Superior temporal gyrus (tissue), 1 donor: Measurements from ENCODE around the gene NEURL2.
A peak's percentile ranks its signal among the peaks of the same experiment; 100 is the strongest.
"Not testable (repeated sequence)": the region's sequence is repeated elsewhere in the genome, so short reads cannot be mapped to it uniquely, and the experiment has no call there.

Experiments
- DNase-seq: peaks from one replicate; pipeline ENCODE4 v3.0.0-alpha.2; 2016; ENCODE audit errors: extremely low spot score

NEURL2 gene

GRCh38 chr20:45898285-45898684 lies 7.3 kb upstream of the NEURL2 start:
- DNase-seq, result no peak

DNA sequence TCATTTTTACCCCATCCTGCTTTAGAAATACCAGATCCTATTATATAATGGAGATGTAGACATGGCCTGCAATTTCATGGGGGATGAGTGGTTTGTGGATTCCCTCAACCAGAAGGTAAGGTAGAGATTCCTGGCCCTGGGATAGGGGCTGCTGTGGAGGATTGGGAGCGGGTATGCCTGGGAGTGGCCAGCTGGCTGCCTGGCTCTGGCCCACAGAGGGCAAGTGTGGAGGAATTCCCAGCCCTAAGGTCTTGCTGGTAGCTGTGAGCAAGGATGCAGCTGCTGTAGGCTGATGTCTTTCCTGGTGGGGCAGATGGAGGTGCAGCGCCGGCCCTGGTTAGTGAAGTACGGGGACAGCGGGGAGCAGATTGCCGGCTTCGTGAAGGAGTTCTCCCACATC lies 6.7 kb upstream of the NEURL2 start:
- DNase-seq, result no peak

- no peak for DNase-seq
Measured at GRCh38 chr20:45897289-45897688, 6.3 kb upstream of the NEURL2 start.

GRCh38 chr20:45896641-45897161 lies 5.7 kb upstream of the NEURL2 start:
- DNase-seq, result no peak

DNA sequence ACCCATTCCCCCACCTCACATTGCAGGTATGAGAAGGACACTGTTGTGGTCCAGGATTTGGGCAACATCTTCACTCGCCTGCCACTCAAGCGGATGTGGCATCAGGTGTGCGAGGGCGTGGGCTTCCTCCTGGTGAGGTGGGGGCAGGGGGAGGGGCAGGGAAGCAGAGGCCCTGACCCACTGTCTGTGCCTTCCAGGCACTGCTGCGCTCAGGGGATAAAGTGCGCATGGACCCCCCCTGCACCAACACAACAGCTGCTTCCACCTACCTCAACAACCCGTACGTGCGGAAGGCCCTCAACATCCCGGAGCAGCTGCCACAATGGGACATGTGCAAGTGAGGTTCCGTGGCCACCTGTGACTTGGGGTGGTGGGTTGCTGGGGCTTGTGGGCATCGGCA lies 3.8 kb upstream of the NEURL2 start:
- DNase-seq, result no peak

GRCh38 chr20:45893831-45894230 lies 2.8 kb upstream of the NEURL2 start:
- DNase-seq, result no peak

DNA sequence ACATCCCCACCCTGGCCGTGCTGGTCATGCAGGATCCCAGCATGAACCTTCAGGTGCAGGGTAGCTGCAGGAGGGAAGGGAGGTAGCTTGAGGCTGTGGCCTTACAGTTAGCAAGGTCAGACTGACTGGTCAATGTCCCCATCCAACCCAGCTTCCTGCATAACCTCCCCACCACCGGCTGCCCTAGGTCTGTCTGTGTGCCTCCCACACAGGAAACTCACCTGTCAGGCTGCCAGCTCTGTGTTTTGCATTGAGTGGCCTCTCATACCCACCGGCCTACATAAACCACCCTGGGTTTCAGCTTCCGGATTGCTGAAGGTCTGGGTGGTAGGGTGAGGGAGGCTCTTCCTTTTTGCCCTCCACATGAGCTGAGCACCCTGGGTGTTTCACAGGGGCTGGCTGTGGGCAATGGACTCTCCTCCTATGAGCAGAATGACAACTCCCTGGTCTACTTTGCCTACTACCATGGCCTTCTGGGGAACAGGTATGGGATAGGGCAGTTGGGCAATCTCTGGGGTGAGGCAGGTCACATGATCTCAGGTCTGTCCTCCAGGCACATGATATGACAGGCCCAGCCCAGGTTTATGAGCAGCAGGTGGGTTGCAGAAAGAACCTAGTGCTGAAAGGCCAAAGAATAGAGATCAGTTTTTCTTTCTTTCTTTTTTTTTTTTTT lies 2.0 kb upstream of the NEURL2 start:
- DNase-seq, result no peak

GRCh38 chr20:45892049-45892825 lies 1.2 kb upstream of the NEURL2 start:
- no peak for DNase-seq

- DNase-seq, result peak; percentile 72
Measured at GRCh38 chr20:45890077-45890984, 677 bp downstream of the NEURL2 start.

GRCh38 chr20:45888681-45889080 lies 2.3 kb downstream of the NEURL2 start:
- no peak for DNase-seq

GRCh38 chr20:45887346-45887715 lies 3.7 kb downstream of the NEURL2 start, which contains the start of gene SPATA25:
Gene SPATA25 (minus strand): TSS chr20:45887622. CDS start chr20:45887590, 32 bp downstream.
- no peak for DNase-seq

DNA sequence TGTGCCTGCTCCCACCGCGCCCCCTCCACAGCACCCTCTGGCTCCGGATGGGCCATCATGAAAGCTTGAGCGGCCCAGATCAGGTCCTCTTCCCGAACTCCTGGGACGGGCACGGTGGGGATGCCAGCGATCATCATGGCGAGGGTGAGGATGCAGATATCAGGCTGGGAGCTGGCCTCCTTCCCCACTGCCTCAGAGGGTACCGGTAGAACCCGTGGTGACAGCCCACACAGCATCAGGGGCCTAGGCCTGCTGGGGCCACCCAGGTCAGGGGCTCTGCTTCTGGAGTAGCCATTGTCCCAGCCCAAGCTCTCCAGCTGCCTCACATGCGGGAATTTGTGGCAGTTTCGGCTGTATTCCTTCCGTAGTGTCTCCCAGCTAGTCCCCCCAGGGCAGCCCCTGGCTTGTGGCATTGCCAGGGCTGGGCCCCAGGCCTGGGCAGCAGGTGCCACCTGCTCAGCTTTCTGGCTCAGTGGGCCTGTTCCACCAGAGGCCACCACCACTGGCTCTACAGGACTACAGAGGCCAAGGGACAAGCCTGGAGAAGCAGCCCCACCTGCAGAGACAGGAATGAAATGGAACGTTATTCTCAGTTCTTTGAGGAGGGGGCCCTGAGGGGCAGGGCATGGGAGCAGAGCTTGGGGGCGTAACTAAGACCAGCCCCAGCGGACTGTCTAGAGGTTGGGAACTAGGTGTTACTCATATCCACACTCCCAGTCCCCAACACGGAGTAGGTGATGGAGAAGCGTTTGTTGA lies 4.2 kb downstream of the NEURL2 start:
- no peak for DNase-seq

DNA sequence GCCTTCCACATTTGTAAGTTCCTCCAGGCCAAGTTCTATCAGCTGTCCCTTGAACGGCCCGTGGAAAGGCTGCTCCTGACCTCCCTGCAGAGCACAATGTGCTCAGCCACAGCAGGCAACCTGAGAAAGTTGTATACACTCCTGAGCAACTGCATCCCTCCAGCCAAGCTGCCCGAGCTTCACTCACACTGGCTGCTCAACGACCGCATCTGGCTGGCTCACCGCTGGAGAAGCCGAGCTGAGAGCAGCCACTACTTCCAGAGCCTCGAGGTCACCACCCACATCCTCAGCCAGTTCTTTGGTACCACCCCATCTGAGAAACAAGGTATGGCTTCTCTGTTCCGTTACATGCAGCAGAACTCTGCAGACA lies 7.9 kb downstream of the NEURL2 start:
- DNase-seq, result no peak

DNA sequence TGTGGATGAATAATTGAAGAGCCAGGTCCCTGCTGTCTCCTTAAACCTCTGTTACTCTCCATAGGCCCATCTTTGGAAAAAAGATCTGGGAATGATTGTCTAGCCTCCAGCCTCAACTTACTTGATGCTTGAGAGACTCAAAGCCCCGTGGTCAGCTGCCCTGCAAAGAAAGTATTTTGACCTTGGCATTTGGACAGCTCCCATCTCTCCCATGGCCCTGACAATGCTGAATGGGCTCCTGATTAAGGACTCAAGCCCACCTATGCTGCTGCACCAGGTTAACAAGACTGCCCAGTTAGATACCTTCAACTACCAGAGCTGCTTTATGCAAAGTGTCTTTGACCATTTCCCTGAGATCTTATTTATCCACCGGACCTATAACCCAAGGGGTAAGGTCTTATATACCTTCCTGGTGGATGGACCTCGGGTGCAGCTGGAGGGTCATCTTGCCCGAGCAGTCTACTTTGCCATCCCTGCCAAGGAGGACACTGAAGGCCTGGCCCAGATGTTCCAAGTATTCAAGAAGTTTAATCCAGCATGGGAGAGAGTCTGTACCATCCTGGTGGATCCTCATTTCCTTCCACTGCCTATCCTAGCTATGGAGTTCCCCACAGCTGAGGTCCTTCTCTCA lies 8.4 kb downstream of the NEURL2 start:
- DNase-seq, result no peak

DNA sequence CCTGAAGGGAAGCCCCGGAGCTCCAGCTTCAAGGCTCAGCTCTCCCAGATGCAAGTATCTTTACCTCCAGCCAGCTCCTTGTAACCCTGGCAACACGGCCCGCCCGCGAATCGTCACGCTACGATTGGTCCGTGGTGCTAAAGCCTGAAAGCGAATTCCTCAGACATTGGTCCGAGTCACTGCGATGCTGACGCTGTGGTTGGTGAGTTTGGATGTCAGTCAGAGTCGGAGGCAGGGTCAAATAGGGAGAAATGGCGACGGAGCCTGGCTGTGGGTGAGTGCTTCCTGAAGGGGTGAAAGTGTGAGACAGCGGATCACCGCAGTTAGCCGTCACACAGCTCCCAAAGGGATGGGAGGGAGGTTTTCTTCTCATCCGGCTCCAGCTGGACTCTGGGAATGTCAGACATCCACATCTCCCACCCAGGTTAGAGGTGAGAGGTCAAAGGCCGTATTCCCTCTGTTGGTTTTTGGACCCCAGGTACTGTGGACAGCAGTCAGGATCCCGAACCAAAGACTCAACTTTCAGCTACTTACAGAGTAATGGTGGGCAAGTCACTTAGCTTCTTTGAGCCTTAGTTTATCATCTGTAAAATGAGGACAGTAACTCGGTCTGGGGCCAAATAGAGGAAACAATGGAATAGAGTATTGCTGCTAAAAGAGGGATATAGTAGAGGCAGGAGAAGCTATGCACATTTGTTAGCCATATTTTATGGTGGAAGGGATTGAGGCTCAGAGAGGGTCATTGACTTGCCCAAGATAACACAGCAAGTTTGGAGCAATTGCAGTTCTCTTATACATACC lies 9.8 kb downstream of the NEURL2 start, which contains the start of gene ZSWIM1:
Gene ZSWIM1 (plus strand): TSS at position 240 of the 801 bp plus-strand sequence. CDS start 1,366 bp downstream, outside the sequence.
- peak; percentile 100 for DNase-seq

GRCh38 chr20:45878076-45878761 lies 12.8 kb downstream of the NEURL2 start:
- DNase-seq, result no peak

GRCh38 chr20:45874576-45874975 lies 16.4 kb downstream of the NEURL2 start:
- no peak for DNase-seq

GRCh38 chr20:45874104-45874481 lies 16.9 kb downstream of the NEURL2 start:
- not testable (repeated sequence) for DNase-seq

- DNase-seq, result no peak
Measured at GRCh38 chr20:45873409-45874103, 17.5 kb downstream of the NEURL2 start.
